PC-3 (cell line): Measurements from ENCODE around the gene ARMH4.

ENCODE experiments used
- EZH2 ChIP-seq: fragments of 300-600 bp; sonication (generic); IDR thresholded peaks from one replicate; pipeline ENCODE4 v1.6.1; 2017; ENCODE audit warnings: antibody characterized with exemption, mild to moderate bottlenecking, low read length; ENCODE audit not compliant: unreplicated experiment
- TF ChIP-seq, protein P1 (sequence below): fragments of 300-600 bp; sonication (generic); conservative IDR thresholded peaks from 2 replicates; pipeline ENCODE4 v1.5.1; 2017; ENCODE audit warnings: antibody characterized with exemption, low read depth, mild to moderate bottlenecking, low read length

DNA sequence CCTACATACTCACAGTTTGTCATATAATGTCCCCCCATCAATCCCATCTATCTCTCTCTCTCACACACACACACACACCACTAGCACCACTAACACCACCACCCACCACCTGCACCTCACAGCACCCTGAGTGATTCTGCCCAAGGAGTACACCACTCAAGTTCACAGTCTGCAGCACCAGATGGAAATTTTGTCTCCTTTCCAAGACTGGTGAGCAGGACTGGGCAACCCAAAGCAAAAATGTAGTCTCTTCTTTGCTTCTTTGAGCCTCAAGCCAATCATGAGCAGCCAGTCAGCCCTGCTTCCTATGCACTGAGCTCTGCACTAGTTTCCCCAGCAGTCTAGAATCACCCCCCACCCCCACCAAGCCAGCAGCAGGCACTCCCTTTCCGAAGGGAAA, 15.0 kb upstream of the ARMH4 start:
- TF ChIP-seq, protein P1, sequence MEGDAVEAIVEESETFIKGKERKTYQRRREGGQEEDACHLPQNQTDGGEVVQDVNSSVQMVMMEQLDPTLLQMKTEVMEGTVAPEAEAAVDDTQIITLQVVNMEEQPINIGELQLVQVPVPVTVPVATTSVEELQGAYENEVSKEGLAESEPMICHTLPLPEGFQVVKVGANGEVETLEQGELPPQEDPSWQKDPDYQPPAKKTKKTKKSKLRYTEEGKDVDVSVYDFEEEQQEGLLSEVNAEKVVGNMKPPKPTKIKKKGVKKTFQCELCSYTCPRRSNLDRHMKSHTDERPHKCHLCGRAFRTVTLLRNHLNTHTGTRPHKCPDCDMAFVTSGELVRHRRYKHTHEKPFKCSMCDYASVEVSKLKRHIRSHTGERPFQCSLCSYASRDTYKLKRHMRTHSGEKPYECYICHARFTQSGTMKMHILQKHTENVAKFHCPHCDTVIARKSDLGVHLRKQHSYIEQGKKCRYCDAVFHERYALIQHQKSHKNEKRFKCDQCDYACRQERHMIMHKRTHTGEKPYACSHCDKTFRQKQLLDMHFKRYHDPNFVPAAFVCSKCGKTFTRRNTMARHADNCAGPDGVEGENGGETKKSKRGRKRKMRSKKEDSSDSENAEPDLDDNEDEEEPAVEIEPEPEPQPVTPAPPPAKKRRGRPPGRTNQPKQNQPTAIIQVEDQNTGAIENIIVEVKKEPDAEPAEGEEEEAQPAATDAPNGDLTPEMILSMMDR, result no peak
- no peak for TF ChIP-seq EZH2
